Osteoblast (primary cell): Measurements from ENCODE around the gene OSBPL2. TPM values are rescaled to one million over a fixed set of nuclear protein-coding genes. Genes with fewer than 3 reads are reported as not detected.

Source experiments
- DNase-seq: peaks from one replicate; pipeline ENCODE4 v3.0.0; 2011; ENCODE audit warnings: low spot score, mixed read lengths; ENCODE audit not compliant: insufficient read length; ENCODE audit errors: missing footprints
- H2AFZ ChIP-seq: 2 replicates; pipeline ENCODE4 v1.6.0; 2011; ENCODE audit warnings: mild to moderate bottlenecking, low read length
- H3K27ac ChIP-seq: 2 replicates; pipeline ENCODE4 v1.5.1; 2011; ENCODE audit warnings: mild to moderate bottlenecking, low read depth, low read length, moderate library complexity
- H3K27me3 ChIP-seq: 2 replicates; pipeline ENCODE4 v1.6.0; 2012; ENCODE audit warnings: mild to moderate bottlenecking, control low read depth, inconsistent platforms, low read length, moderate library complexity; ENCODE audit not compliant: insufficient read depth
- H3K36me3 ChIP-seq: 2 replicates; pipeline ENCODE4 v1.5.1; 2011; ENCODE audit warnings: mild to moderate bottlenecking, low read length, control low read depth, moderate library complexity; ENCODE audit not compliant: insufficient read depth
- H3K4me1 ChIP-seq: 2 replicates; pipeline ENCODE4 v1.5.1; 2011; ENCODE audit warnings: mild to moderate bottlenecking, low read length, control low read depth, moderate library complexity; ENCODE audit not compliant: insufficient read depth
- H3K4me2 ChIP-seq: 2 replicates; pipeline ENCODE4 v1.6.0; 2011; ENCODE audit warnings: mild to moderate bottlenecking, low read length; ENCODE audit not compliant: insufficient read depth
- H3K4me3 ChIP-seq: fragments of 200-600 bp; sonication (generic); 3 replicates; pipeline ENCODE4 v1.5.1; 2012; ENCODE audit warnings: mild to moderate bottlenecking, low read length, inconsistent platforms; ENCODE audit not compliant: insufficient read depth
- H3K79me2 ChIP-seq: 2 replicates; pipeline ENCODE4 v1.6.0; 2012; ENCODE audit warnings: mild to moderate bottlenecking, low read length, control low read depth, inconsistent platforms; ENCODE audit not compliant: insufficient read depth
- H3K9me3 ChIP-seq: 2 replicates; pipeline ENCODE4 v1.5.1; 2011; ENCODE audit warnings: low read depth, low read length, control low read depth
- H4K20me1 ChIP-seq: 2 replicates; pipeline ENCODE4 v1.6.0; 2012; ENCODE audit warnings: mild to moderate bottlenecking, low read length, control low read depth; ENCODE audit not compliant: insufficient read depth
- total RNA-seq: library from RNA; depleted of rRNA; stranded (reverse); fragments of >200 nt; gene quantifications from 2 replicates; pipeline ENCODE4 v1.2.3, GENCODE V29; 2012
- TF ChIP-seq, protein P1 (sequence below): IDR thresholded peaks from 2 replicates; pipeline ENCODE4 v1.5.1; 2011; ENCODE audit warnings: mild to moderate bottlenecking, low read depth, low read length, moderate library complexity; ENCODE audit errors: extremely low read depth

The OSBPL2 gene
- total RNA-seq, 1 donor: 35.8 TPM

- Histone ChIP-seq H3K36me3 (peaks cover 13% of the 10 kb centered on the region), H2AFZ (no peak overlapping the region)
Measured at GRCh38 chr20:62313021-62313420, 74.7 kb downstream of the OSBPL2 start.

GRCh38 chr20:62313460-62314338 is 75.4 kb downstream of the OSBPL2 start:
- TF ChIP-seq, protein P1, sequence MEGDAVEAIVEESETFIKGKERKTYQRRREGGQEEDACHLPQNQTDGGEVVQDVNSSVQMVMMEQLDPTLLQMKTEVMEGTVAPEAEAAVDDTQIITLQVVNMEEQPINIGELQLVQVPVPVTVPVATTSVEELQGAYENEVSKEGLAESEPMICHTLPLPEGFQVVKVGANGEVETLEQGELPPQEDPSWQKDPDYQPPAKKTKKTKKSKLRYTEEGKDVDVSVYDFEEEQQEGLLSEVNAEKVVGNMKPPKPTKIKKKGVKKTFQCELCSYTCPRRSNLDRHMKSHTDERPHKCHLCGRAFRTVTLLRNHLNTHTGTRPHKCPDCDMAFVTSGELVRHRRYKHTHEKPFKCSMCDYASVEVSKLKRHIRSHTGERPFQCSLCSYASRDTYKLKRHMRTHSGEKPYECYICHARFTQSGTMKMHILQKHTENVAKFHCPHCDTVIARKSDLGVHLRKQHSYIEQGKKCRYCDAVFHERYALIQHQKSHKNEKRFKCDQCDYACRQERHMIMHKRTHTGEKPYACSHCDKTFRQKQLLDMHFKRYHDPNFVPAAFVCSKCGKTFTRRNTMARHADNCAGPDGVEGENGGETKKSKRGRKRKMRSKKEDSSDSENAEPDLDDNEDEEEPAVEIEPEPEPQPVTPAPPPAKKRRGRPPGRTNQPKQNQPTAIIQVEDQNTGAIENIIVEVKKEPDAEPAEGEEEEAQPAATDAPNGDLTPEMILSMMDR: no peak

More at GRCh38 chr20:62313021-62313420, 74.7 kb downstream of the OSBPL2 start:
- peaks cover under 1% of the 10 kb centered on the region for H3K79me2 ChIP-seq
- no peak overlapping the region for H3K27ac ChIP-seq
- DNase-seq: no peak
- H4K20me1 ChIP-seq: peaks cover 7% of the 10 kb centered on the region
- no peak overlapping the region for H3K4me2 ChIP-seq
- H3K4me3 ChIP-seq: no peak overlapping the region
- no peaks in the 10 kb centered on the region for H3K27me3 ChIP-seq
- H3K4me1 ChIP-seq: no peaks in the 10 kb centered on the region
- no peaks in the 10 kb centered on the region for H3K9me3 ChIP-seq
- TF ChIP-seq, protein P1: no peak

DNA sequence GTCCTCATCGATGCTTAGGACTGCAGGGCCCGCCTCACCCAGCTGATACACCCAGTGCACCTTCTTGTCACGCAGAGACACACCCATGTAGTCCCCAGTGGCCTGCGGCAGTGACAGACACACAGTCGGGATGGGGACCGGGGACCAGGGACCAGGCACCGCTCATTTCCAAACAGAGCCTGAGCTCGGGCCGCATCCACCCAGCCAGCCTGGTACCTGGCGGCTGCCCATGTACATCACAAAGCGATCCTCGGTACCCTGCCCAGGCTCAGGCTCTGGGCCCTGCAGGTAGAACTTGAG is 76.0 kb downstream of the OSBPL2 start:
- Histone ChIP-seq H3K4me1 (no peaks in the 10 kb centered on the region), H3K9me3 (no peaks in the 10 kb centered on the region), H3K27ac (no peak overlapping the region), H3K36me3 (peaks cover under 1% of the 10 kb centered on the region), H3K79me2 (no peaks in the 10 kb centered on the region), H2AFZ (no peak overlapping the region), H4K20me1 (no peaks in the 10 kb centered on the region), H3K4me3 (no peak overlapping the region), H3K27me3 (no peaks in the 10 kb centered on the region), H3K4me2 (no peak overlapping the region)
- TF ChIP-seq, protein P1: no peak
- DNase-seq: no peak

More at GRCh38 chr20:62313460-62314338, 75.4 kb downstream of the OSBPL2 start:
- H3K27ac ChIP-seq: no peak overlapping the region
- H3K79me2 ChIP-seq: no peaks in the 10 kb centered on the region
- H3K4me3 ChIP-seq: no peak overlapping the region
- H3K9me3 ChIP-seq: no peaks in the 10 kb centered on the region
- H4K20me1 ChIP-seq: peaks cover under 1% of the 10 kb centered on the region
- DNase-seq: no peak
- no peaks in the 10 kb centered on the region for H3K4me1 ChIP-seq
- no peak overlapping the region for H2AFZ ChIP-seq
- H3K27me3 ChIP-seq: no peaks in the 10 kb centered on the region
- H3K4me2 ChIP-seq: no peak overlapping the region
- peaks cover 6% of the 10 kb centered on the region for H3K36me3 ChIP-seq

DNA sequence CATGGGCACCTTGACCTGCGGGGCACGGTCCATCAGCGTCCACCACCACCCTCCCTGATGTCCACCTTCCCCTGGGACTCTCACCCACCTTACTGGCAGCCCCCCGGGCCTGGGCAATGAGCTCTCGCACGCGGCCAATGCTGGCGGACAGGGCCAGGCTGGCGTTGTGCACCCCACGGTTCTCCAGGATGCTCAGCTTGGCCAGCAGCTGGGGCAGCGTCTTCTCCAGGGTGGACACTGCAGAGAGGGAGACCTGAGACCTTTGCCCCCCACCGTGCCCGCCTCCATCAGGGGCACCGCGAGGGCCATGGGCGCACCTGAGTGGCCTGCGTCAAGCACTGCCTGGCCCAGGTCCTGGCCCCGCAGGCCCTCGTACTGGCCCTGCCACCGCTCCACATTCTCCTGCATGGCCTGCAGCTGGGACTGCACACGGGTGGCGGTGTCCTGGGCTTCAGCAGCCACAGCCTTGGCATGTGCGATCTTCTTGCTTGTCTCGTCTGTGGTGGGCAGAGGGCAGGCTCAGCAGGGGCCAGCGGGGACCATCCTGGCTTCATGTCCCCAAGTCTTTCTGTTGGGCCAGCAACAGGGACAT is 76.5 kb downstream of the OSBPL2 start:
- Histone ChIP-seq H3K4me2 (no peak overlapping the region), H3K27ac (no peak overlapping the region), H2AFZ (no peak overlapping the region), H3K4me1 (no peaks in the 10 kb centered on the region), H3K9me3 (no peaks in the 10 kb centered on the region), H3K27me3 (no peaks in the 10 kb centered on the region), H3K4me3 (no peak overlapping the region), H3K79me2 (no peaks in the 10 kb centered on the region), H4K20me1 (no peaks in the 10 kb centered on the region), H3K36me3 (no peaks in the 10 kb centered on the region)
- DNase-seq: peak; percentile 87
- TF ChIP-seq, protein P1: no peak
